ENCODE data around the gene GRM8.

Gene GRM8

DNA sequence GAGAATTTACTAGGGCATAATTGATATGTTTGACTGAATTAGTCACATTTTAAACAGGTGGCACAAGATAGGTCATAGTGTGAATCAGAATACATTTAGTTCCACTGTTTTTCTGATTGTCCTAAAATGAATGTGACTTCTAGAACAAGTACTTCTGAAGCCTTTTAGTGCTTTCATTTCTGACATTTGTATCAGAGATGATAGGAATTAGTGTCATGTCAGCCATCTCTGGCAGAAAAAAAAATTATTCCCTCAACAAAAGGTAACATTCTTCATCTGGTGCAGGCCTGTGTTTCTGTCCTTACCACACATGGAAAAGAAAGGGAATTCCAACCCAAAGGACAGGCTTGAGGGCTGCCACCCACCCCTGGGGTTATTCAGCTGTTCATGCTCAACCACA lies 21.3 kb downstream of the GRM8 start:
- DNase-seq (ENCODE audit: low read depth in 3 of 3), result no peak

DNA sequence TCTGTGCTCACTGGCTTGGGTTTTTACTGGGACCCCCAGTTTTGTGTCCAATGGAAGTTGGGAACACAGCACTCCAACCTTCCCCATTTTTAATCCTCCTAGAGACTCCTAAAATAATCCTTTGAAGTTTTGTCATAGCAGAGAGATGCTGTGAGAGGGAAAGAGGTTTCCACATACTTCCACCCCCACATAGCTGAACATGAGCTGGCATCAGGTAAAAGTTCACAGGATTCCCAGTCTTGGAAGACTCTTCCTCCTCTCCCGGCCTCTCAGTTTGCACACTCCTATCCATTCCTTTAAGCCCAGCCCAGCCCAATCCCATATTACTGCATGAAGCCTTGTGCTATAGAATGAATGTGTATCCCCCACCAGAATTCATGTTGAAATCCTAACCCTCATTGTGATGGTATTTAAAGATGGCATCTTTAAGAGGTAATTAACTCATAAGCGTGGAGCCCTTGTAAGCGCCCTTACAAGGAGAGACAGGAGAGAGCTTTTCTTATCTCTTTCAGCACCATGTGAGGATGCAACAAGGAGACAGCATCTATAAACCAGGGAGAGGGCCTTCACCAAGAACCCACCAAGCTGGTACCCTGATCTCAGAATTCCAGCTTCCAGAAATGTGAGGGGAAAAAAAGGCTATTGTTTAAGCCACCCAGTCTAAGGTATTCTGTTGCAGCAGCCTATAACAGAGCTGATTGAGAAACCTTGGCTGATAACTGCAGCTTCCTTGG lies 22.4 kb downstream of the GRM8 start:
- DNase-seq (ENCODE audit: low read depth in 3 of 3), result no peak

DNA sequence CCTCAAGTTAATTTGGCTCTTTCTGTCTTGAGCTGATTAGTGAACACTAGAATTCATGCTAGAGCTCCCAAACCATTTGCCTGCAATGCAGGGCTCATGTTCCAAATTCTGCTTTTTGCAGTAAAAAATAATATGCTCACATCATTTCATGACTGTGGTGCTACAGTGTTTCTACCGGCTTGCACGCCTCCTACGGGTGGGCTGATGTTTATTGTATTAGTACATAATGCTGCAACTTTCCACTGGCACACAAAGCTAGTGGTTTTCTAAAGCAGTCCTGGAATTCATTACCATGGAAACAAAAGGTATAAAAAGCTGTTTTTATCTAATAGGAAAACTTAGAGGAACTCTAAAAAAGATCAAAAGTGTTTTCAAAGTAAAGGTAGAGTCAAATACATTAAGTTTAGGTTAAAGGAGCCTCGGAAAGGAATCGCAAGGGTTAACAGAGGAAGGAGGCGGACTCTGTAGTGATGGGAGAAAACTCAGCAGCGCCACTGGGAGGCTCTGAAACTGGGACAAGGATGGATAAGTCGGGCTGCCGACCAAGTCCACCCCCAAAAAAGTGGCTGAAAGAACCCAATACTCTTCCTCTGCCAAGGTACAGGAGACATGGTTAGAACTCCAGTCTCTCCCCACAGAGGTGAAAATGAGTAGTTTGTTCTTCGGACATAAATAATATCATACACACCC lies 25.9 kb downstream of the GRM8 start:
- no peak for DNase-seq (ENCODE audit: low read depth in 3 of 3)

DNA sequence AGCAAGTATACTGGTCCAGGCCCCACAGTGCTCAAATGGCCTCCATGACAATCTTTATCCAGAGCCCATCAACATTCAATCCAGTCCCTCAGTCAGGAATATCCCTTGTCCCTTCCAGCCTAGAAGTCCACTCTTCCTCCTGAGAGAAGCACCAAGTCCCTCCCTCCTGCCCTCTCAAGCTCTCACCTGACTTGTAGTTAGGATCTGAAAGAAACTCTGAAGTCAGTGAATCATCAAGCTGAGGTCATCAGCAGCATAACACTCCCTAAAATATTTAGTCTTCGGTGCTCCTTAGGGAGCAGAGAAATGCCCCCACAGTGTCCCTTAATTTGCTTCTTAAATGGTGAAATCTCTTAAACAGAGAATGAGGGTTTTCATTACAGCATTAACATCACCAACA lies 31.0 kb downstream of the GRM8 start:
- no peak for DNase-seq (ENCODE audit: low read depth in 3 of 3)

DNA sequence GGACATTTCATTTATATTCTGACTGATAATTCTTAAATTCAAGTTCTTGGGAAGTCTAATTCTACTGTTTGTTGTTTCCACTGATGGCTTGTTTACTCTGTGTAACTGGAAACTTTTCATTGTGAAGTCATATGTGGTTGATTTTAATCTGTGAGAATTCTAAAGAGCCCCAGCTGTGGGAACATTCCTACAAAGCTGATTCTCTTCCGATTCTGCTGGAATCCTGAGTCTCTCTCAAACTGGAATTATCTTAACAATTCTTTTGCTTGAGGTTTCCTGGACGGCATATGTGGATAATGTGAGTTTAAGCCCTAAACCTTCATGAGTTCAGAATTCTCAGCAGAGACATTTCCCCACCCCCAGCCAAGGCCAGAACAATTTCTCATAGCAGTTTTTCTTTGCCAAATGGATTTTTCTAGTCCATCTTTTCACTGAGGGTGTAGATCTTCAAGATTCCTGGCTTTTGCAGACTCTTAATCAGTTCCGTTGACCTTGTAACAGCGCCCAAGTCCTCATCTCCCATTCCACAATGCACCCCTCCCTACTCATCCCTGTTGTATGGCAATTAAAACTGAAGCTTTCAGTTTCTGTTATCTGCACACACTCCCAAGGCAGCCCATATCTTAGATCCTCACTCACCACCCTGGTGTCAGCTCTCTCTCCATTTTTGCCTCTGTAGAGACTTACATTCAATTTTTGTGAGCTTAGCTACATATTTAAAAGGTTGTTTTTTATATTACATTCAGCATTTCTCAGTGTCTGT lies 37.6 kb downstream of the GRM8 start:
- DNase-seq (ENCODE audit: low read depth in 3 of 3), result no peak

DNA sequence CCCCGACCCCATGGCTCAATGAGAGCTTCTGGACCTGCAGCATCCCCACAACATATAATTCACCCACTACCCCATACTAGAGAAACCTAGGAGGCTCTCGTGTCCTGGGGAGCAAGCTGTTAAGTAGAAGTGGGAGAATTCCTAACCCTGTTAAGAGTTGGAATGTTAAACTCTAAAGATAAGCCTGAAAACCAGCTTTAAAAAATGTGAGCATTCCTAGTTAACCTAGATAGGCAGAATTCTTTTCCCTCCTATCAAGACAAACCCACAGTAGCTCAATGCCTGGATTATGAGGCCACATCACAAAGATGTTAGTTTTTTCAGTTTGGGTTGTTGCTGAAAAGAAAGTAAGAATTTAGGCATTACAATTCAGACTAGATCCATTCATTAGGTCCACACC lies 42.9 kb downstream of the GRM8 start:
- no peak for DNase-seq (ENCODE audit: low read depth in 3 of 3)

DNA sequence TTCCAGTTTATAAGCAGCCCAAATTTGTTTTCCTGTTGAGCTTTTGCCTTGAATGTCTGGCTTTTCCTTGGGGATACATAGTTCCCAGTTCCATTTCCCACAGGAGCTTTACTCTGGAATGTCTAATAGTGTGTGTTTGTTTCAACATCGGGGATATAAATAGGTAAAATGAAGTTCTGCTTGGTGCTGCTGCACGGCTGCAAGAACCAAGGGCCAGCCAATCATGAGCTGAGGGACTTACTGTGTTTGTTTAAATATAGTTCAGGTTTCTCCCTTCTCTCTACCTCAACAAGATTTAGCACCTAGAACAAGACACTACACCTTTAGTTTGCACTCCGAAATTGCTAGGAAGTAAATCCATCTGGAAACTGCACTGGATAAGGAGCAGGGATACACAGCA lies 43.9 kb downstream of the GRM8 start:
- DNase-seq (ENCODE audit: low read depth in 3 of 3), result no peak

DNA sequence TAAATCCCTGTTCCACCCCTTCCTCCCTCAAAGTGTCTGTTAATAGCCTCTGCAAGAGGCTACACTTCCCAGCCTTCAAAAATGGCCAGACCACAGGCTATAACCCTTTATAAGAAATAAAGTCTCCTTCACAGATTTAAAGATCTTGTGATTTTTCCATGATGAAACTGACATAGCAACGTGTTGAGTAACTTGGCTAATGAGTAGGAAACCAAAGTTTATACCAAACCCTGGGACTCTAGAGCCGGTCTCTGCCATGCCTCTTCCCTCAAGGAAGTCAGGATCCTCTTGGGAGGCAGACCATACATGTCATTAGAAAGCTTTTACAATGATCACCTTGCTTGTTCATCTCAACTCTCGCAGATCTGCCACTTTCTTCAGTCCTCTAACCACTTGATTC lies 44.4 kb downstream of the GRM8 start:
- DNase-seq (ENCODE audit: low read depth in 3 of 3), result no peak

DNA sequence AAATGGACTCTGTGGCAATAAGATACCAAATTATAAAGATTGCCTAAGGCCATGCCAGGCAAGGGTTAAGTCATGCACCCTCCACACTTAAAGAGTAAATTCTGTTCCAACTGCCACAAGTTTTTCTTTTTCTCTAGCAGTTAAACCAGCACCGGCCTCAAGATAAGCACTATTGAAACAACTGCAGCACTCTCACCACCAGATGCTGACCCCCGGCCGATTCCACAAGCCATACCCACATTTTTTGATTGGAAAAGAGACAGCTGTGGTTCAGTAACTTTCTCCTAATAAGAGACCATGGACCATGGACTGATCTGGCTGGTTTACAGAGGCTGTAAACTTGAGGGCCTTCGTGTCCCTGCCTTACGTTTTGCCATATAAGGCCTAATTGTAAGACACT lies 44.9 kb downstream of the GRM8 start:
- no peak for DNase-seq (ENCODE audit: low read depth in 3 of 3)

DNA sequence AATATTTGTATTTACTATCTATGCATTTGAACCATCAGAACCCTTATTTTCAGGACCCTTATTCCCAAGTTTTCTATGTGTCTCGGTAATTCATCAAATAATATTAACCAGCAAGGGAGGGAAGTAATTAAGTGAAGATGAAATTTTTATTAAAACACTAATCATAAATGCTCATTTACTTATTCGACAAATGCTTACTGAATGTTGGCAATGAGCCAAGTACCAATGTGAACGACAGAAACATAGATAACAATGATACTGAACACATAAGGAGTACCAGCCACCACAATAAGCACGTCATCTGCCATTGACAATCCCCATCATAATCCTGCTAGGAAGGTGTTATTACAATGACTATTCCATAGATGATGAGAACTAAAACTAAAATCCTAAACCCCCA lies 45.5 kb downstream of the GRM8 start:
- DNase-seq (ENCODE audit: low read depth in 3 of 3), result no peak

DNA sequence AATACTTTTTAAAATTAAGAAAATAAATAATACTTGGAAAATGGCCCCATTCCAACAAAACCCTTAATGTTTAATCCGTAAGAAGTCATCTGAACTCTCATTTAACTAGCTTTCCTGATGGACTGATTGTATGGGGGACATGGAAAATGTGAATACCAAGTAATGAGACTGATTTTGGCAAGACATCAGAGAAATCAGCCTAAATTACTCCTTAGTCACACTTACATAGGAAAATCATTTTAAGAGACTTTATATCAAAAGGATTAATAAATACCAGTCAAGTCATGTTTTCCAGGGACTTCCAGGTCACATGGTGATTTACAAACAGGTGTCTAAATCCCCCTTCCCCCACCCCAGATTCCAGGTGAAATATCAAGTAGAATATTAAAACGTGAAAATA lies 58.2 kb downstream of the GRM8 start:
- no peak for DNase-seq (ENCODE audit: low read depth in 3 of 3)

DNA sequence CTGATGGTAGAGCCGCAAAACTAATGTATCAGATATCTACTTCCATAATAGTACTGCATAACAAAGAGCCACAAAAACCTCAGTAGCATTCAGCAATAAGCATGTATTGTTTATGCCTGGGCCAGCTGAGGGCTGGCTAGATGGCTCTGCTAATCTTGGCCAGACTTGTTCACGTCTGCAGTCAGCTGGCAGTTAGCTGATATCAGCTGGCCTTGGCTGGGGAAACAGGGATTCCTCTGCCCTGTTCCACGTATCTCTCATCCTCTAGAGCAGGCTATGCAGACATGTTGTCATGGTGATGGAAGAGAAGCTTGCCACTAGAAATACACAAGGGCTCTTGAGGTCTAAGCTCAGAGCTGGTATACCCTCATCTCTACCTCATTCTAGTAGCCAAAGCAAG lies 62.9 kb downstream of the GRM8 start:
- DNase-seq (ENCODE audit: low read depth in 3 of 3), result no peak

DNA sequence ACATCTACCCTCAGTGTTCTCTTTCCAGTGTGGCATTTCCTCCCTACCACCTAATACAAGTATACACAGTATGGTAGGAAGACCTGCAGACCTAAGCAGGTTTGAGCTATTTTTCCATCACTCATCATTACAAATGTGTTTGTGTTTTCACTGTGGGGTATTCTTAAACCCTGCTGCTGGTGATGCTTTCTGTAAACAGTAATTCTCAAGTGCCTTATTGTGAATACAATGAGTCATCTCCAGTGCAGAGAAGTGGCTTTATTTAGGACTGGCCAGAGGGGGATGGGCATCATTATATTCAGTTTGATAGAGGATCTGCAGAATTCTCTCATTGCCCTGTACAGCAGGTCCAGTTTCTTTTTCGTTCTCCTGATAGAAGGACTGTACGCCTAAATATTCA lies 63.7 kb downstream of the GRM8 start:
- no peak for DNase-seq (ENCODE audit: low read depth in 3 of 3)

DNA sequence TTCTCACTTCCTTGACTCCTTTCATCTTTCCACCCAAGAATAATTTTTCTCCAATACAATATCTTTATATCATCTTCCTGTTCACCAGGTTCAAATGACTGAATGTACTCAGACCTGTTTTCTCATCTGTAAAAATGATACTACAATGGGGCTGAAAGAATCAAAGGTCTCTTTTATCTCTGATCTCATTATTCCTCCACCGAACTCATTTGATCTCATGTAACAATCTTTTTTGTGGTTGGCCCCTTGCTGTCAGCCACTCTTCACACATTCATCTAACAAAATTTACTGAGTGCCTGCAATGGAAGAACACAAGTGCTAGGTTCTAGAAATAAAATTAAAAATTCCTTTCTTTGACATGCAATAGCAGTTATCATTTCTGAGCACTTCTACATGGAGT lies 65.0 kb downstream of the GRM8 start:
- no peak for DNase-seq (ENCODE audit: low read depth in 3 of 3)

DNA sequence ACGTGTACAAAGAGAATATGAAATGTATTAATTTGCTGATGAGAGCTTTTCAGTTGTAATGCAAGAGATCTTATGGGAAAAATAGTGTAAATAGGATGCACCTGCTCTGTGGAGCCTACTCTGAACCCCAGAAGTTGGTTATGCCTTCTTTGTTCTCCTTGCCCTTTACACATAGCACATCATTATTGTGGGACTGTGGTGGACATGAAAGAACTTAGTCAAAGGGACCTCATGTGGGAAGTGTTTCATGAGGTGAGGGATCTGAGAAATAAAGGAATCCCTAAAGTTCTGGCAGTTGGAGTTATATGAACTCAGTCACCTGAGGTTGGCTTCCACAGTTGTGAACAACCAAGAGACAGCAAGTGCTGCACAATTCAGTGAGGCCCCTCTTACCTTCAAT lies 66.1 kb downstream of the GRM8 start:
- DNase-seq (ENCODE audit: low read depth in 3 of 3), result no peak

DNA sequence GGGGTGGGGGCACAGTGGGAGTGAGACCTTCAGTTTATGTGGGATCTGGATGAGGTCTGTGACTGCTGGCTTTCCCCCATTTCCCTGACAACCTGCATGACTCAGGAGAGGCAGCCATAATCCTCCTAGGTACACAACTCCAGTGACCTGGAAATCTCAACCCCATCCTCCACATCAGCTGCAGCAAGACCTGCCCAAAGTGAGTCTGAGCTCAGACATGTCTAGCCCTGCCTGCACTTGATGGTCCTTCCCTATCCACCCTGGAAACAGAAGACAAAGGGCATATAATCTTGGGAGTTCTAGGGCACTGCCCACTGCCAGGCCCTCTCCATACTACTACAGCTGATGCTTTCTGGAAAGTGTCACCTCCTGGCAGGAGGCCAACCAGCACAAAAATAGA lies 75.6 kb downstream of the GRM8 start:
- DNase-seq (ENCODE audit: low read depth in 3 of 3), result no peak

DNA sequence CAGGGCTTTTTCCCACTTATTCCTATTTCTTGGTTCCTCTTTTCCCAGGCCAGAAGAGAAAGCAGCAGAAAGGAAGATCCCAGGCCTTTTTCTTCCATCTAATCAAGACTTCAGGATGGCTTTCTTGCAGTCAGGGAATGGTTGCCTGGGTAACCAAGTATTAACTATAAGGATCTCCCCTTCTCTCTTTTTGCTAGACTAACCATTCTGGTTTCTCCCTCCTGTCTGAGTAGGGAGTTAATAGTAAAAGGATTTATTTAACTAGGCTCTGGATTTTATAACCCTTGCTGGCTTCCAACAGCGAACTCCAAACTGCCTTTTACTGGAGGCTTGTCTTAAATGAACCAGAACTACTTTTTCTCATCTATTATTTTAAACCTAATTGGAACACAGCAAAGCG lies 90.4 kb downstream of the GRM8 start:
- DNase-seq (ENCODE audit: low read depth in 3 of 3), result no peak

DNA sequence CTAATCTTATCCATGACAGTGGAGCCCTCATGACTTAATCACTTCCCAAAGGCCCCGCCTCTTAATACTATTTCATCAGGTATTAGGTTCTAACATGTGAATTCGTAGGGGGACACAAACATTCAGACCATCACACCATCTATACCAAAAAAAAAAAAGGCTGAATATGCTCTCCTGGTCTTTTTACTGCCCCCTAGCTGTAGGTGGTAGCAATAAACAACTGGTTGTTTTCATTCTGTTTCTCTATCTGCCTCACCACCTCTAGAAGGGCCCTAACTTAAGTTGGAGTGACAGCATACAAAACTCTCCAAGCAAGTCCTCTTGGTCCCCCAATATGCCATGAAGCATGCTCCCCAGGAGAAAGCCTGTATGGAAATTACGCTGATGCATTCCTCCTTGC lies 94.1 kb downstream of the GRM8 start:
- no peak for DNase-seq (ENCODE audit: low read depth in 3 of 3)

DNA sequence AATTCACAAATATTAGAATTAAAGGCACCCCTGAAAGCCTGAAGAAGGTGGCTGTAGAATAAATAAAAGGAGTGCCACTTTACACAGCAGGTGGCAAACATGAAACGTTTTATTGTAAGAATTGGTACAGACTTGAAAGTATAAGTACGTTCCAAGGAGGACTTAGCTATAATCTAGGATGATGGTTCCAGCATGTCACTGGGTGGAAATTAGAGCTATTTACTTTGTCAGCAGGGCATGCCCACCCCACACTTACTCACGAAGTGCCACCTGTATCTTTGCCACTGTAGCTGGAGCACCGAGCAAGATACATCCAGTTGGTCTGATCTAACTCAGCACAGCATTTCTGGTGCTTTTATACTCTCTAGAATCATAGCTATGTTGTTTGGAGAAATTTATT lies 97.8 kb downstream of the GRM8 start:
- no peak for DNase-seq (ENCODE audit: low read depth in 3 of 3)

DNA sequence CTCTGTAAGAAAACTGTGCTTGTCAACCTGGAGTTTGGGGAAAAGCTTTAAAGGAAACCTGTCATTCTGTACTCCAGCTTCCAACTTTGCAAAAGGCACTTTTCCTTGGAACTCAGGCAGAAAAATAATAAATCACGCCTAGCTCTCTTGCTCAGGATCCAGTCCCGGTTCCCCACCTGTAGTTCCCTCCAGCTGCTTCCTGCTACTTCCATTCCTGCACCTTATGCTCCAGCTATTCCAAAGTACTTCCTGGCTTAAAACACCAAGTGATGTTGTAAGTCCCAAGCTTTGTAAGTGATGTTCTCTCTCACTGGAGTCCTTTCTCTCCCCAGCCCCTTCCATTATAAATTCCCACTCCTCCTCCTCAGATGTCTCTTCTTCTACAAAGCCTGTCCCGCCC lies 98.6 kb downstream of the GRM8 start:
- DNase-seq (ENCODE audit: low read depth in 3 of 3), result no peak

DNA sequence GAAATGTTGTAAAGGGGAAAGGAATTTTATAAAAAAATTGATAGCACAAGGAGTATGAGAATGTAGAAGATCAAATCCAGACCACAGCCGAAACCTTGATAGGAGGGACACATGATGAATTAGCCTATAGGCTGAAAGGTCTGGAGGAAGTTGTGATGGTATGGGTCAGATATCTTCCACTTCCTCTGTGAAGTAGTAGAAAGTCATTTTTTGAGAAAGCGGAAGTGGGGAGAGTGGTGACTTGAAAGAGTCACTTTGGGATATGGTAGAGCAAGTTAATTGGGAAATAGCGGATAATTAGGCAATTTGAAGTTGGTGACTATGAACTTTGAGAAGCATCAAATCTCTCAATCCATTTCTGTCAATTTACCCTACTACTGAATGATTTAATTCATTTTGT lies 99.4 kb downstream of the GRM8 start:
- no peak for DNase-seq (ENCODE audit: low read depth in 3 of 3)

DNA sequence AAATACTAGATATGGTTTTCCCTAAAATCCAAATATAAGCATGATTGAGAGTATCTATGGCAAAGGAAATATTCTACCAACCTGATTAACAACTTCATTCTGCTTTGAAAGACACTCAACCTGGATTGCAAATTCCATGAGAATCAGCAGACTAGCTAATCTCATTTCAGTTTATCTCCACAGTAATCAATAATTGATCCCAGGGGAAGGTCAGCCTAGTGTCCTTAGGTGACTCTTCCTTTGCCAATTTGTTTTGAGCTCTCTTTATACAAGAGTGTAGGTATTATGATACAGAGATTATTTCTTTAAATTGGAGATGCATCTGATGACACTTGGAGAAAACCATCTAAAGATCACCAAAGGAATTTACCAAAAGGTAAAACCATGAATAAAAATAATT lies 100.3 kb downstream of the GRM8 start:
- DNase-seq (ENCODE audit: low read depth in 3 of 3), result no peak

DNA sequence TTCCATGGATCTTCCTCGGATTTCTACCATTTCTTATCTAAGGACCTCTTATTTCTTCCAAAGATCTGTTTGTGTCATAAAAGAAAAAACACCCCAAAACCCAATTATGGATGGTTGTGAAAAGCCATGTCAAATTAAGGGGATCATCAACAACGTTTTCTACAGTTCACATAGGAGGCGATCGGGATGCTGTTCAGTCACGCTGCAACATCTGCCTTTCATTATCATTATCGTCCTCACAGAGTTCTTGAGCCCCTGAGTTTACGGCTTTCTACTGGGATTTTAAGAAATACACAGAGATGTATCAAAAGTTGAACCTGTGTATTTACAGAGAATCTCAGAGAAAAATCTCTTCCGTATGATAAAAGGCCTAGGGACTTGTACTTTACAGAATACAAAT lies 101.4 kb downstream of the GRM8 start:
- DNase-seq (ENCODE audit: low read depth in 3 of 3), result no peak
